ENCODE data around the gene HEXIM1. TPM values are rescaled to one million over a fixed set of nuclear protein-coding genes. Genes with fewer than 3 reads are reported as not detected.

Gene HEXIM1
- total and polyA plus RNA-seq, 7 experiments from 2014 or later, result 5.1 to 41.3 (median 30.5) TPM

GRCh38 chr17:45131616-45132319 is 16.5 kb upstream of the HEXIM1 start:
- DNase-seq (peak in 8 of 9 donors; percentile 31 to 72 (median 41)), ATAC-seq (no peak)
- intact Hi-C loops (cut with micrococcal nuclease), result loop anchor here in 1 of 2 donors (5.0 kb wide), 1 partner anchor 354 kb away; no protein-coding TSS in a partner anchor
- H3K27ac ChIP-seq (ENCODE audit: low read depth, low read length), result peak overlapping the region; percentile 95
- no peaks in the 10 kb centered on the region for H3K9me3 ChIP-seq (ENCODE audit: control insufficient read depth in 2 of 3, low read length in 3 of 3)
- CTCF ChIA-PET, result interaction anchor here (0.7 to 2.3 kb wide), 4 partner anchors 17 to 302 kb away, joined by 3 to 9 read pairs (median 5); partner anchors contain the start of gene HEXIM1
- peak overlapping the region; percentile 60 for H3K4me3 ChIP-seq (ENCODE audit: low read length)
- POLR2A ChIA-PET, result interaction anchor here (1.1 to 13.3 kb wide), 2 partner anchors 17 to 66 kb away, joined by 5 to 232 read pairs; partner anchors contain the start of gene HEXIM1
- H3K36me3 ChIP-seq (ENCODE audit: control insufficient read depth in 2 of 3, insufficient read depth in 3 of 3, low read length in 3 of 3), result peaks cover 0 to 7% (median 0%) of the 10 kb centered on the region in 3 experiments
- Mint-ChIP-seq H3K27me3 (peaks cover 0 to 10% (median 0%) of the 10 kb centered on the region in 5 donors), H3K27ac (peak overlapping the region in 5 of 9 donors; percentile 18 to 76 (median 57)), H3K4me3 (peak overlapping the region; percentile 49 to 89 (median 68)), H3K4me1 (peaks cover 9 to 24% (median 21%) of the 10 kb centered on the region in 7 donors), H3K9me3 (no peaks in the 10 kb centered on the region), H3K36me3 (no peaks in the 10 kb centered on the region)
- H3K4me1 ChIP-seq (ENCODE audit: control insufficient read depth in 2 of 2, insufficient read depth in 2 of 2, low read length in 2 of 2), result peaks cover 12% of the 10 kb centered on the region in 2 donors
- H3K27me3 ChIP-seq (ENCODE audit: control insufficient read depth in 2 of 2, insufficient read depth in 2 of 2, low read length in 2 of 2), result no peaks in the 10 kb centered on the region

GRCh38 chr17:45132320-45132571 is 16.0 kb upstream of the HEXIM1 start, which contains the start of gene PLCD3:
Gene PLCD3 (minus strand): TSS chr17:45132515. CDS start chr17:45132410, 105 bp downstream.
- intact Hi-C loops (cut with micrococcal nuclease), result loop anchor here in 1 of 2 donors (5.0 kb wide), 1 partner anchor 355 kb away; no protein-coding TSS in a partner anchor
- Histone ChIP-seq H3K27me3 (ENCODE audit: control insufficient read depth in 2 of 2, insufficient read depth in 2 of 2, low read length in 2 of 2) (no peaks in the 10 kb centered on the region), H3K36me3 (ENCODE audit: control insufficient read depth in 2 of 3, insufficient read depth in 3 of 3, low read length in 3 of 3) (peaks cover 0 to 7% (median 0%) of the 10 kb centered on the region in 3 experiments), H3K9me3 (ENCODE audit: control insufficient read depth in 2 of 3, low read length in 3 of 3) (no peaks in the 10 kb centered on the region), H3K27ac (ENCODE audit: low read depth, low read length) (peak within 1 kb of the TSS; percentile 95), H3K4me1 (ENCODE audit: control insufficient read depth in 2 of 2, insufficient read depth in 2 of 2, low read length in 2 of 2) (peaks cover 12% of the 10 kb centered on the region in 2 donors), H3K4me3 (ENCODE audit: low read length) (peak within 1 kb of the TSS; percentile 90)
- Mint-ChIP-seq H3K9me3 (no peaks in the 10 kb centered on the region), H3K27ac (peak within 1 kb of the TSS; percentile 21 to 94 (median 90)), H3K36me3 (no peaks in the 10 kb centered on the region), H3K4me3 (peak within 1 kb of the TSS; percentile 89 to 94 (median 91)), H3K27me3 (peaks cover 0 to 10% (median 0%) of the 10 kb centered on the region in 5 donors), H3K4me1 (peaks cover 9 to 25% (median 21%) of the 10 kb centered on the region in 7 donors)
- ATAC-seq (no peak), DNase-seq (no peak)
- CTCF ChIA-PET, result interaction anchor here (0.6 to 1.5 kb wide), 3 partner anchors 17 to 301 kb away, joined by 3 to 9 read pairs (median 3); partner anchors contain the start of gene HEXIM1
- POLR2A ChIA-PET, result interaction anchor here (0.7 to 13.3 kb wide), 2 partner anchors 16 to 51 kb away, joined by 3 to 232 read pairs; partner anchors contain the start of gene HEXIM1

DNA sequence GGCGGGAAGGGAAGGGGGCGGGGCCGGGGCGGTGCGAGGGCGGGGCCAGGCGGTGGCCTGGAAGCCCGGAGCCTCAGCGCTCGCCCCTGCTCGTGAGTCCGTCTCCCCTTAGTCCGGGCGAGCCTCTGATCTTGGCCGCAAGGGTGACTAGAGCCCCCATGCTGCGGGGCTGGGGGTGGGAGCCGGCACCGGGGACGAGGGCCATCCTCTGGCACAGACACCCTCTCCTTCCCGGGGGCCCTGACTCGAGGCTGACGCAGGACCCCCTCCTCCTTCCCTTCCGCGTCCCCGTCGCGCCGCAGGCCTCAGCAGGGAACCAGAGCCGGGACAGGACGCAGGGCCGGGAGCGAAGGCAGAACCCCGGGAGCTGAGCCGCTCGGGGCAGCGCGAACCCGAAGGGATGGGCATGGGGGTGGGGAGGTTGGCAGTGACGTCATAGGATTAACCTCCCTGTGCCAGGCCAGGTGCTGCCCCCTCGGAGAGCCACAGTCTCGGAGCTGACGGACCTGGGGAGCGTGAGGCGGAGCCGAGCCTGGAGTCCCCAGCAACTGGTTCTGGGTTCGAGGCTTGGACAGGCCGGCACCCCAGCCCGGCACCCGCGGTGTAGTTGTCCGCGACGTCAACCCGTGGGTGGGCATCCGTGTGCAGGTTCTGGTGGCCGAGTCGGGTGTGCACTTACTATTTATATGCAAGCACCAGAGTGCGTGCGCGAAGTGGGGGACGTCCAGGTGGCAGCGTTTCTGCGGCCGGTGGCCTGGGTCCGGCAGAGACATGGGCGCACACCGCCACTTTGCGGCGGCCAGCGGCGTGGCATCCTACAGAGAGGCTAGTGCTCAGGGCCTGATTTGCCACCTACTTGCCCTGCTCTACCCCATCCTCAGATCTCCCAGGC is 15.5 kb upstream of the HEXIM1 start:
- H3K27ac ChIP-seq (ENCODE audit: low read depth, low read length), result peak overlapping the region; percentile 95
- peak overlapping the region; percentile 90 for H3K4me3 ChIP-seq (ENCODE audit: low read length)
- peaks cover 12% of the 10 kb centered on the region in 2 donors for H3K4me1 ChIP-seq (ENCODE audit: control insufficient read depth in 2 of 2, insufficient read depth in 2 of 2, low read length in 2 of 2)
- peak; percentile 59 to 88 (median 78) for DNase-seq
- intact Hi-C loops (cut with micrococcal nuclease), result loop anchor here (1.0 to 5.0 kb wide), 4 partner anchors 37 to 358 kb away; partner anchors contain the start of gene NMT1 (in 1 of the 2)
- ChIA-PET CTCF (interaction anchor here (0.6 to 3.8 kb wide), 8 partner anchors 8 to 301 kb away, joined by 3 to 82 read pairs (median 5); partner anchors contain the start of gene HEXIM1), POLR2A (interaction anchor here (0.7 to 13.3 kb wide), 2 partner anchors 16 to 50 kb away, joined by 3 to 232 read pairs; partner anchors contain the start of gene HEXIM1)
- no peaks in the 10 kb centered on the region for H3K9me3 Mint-ChIP-seq
- H3K27me3 Mint-ChIP-seq, result peaks cover 0 to 10% (median 0%) of the 10 kb centered on the region in 5 donors
- H3K36me3 Mint-ChIP-seq, result no peaks in the 10 kb centered on the region
- peak; percentile 65 for ATAC-seq
- no peaks in the 10 kb centered on the region for H3K27me3 ChIP-seq (ENCODE audit: control insufficient read depth in 2 of 2, insufficient read depth in 2 of 2, low read length in 2 of 2)
- peak overlapping the region; percentile 89 to 94 (median 91) for H3K4me3 Mint-ChIP-seq
- peaks cover 0 to 11% (median 0%) of the 10 kb centered on the region in 3 experiments for H3K36me3 ChIP-seq (ENCODE audit: control insufficient read depth in 2 of 3, insufficient read depth in 3 of 3, low read length in 3 of 3)
- peaks cover 9 to 25% (median 21%) of the 10 kb centered on the region in 7 donors for H3K4me1 Mint-ChIP-seq
- no peaks in the 10 kb centered on the region for H3K9me3 ChIP-seq (ENCODE audit: control insufficient read depth in 2 of 3, low read length in 3 of 3)
- H3K27ac Mint-ChIP-seq, result peak overlapping the region; percentile 21 to 94 (median 90)

- DNase-seq (peak; percentile 95 to 100 (median 98)), ATAC-seq (peak; percentile 93)
- H3K9me3 Mint-ChIP-seq, result no peaks in the 10 kb centered on the region
- H3K27ac Mint-ChIP-seq, result peak within 1 kb of the TSS; percentile 75 to 92 (median 82)
- H3K4me1 ChIP-seq (ENCODE audit: control insufficient read depth in 2 of 2, insufficient read depth in 2 of 2, low read length in 2 of 2), result peaks cover 12% of the 10 kb centered on the region in 2 donors
- H3K4me3 Mint-ChIP-seq, result peak within 1 kb of the TSS; percentile 87 to 95 (median 90)
- peaks cover 9 to 25% (median 21%) of the 10 kb centered on the region in 7 donors for H3K4me1 Mint-ChIP-seq
- CTCF ChIA-PET, result interaction anchor here (0.6 to 4.0 kb wide), 42 partner anchors 8 to 274 kb away, joined by 3 to 114 read pairs (median 4); partner anchors contain the start of genes C1QL1, HEXIM1, HEXIM2 and NMT1
- H3K4me3 ChIP-seq (ENCODE audit: low read length), result peak within 1 kb of the TSS; percentile 94
- H3K36me3 ChIP-seq (ENCODE audit: control insufficient read depth in 2 of 3, insufficient read depth in 3 of 3, low read length in 3 of 3), result peaks cover 0 to 17% (median 0%) of the 10 kb centered on the region in 3 experiments
- intact Hi-C loops (cut with micrococcal nuclease), result loop anchor here (1.0 to 2.0 kb wide), 9 partner anchors 12 to 250 kb away; partner anchors contain the start of genes EFTUD2 (in 1 of the 2), HEXIM1 (in 1 of the 2), HEXIM2 (in 1 of the 2) and MAP3K14 (in 1 of the 2)
- POLR2A ChIA-PET, result interaction anchor here (0.6 to 13.3 kb wide), 14 partner anchors 13 to 95 kb away, joined by 3 to 232 read pairs (median 5); partner anchors contain the start of genes HEXIM1, HEXIM2 and NMT1
- peak within 1 kb of the TSS; percentile 76 for H3K27ac ChIP-seq (ENCODE audit: low read depth, low read length)
- H3K27me3 Mint-ChIP-seq, result peaks cover 0 to 8% (median 0%) of the 10 kb centered on the region in 5 donors
- no peaks in the 10 kb centered on the region for H3K9me3 ChIP-seq (ENCODE audit: control insufficient read depth in 2 of 3, low read length in 3 of 3)
- H3K36me3 Mint-ChIP-seq, result no peaks in the 10 kb centered on the region
- H3K27me3 ChIP-seq (ENCODE audit: control insufficient read depth in 2 of 2, insufficient read depth in 2 of 2, low read length in 2 of 2), result no peaks in the 10 kb centered on the region
Measured at GRCh38 chr17:45135192-45135977, 12.9 kb upstream of the HEXIM1 start, which contains the start of gene ACBD4. Gene ACBD4 (plus strand): TSS chr17:45135687. CDS start chr17:45136145, 458 bp downstream.

Measured in naive thymus-derived CD4-positive, alpha-beta T cell (primary cell).